ENCODE results near the gene LRRC31.

- no peak for TF ChIP-seq RAD21 (IDR thresholded peaks at IDR 0.05)
- TF ChIP-seq CTCF (IDR thresholded peaks at IDR 0.05; ENCODE audit: low read depth, low read length, missing input control) = no peak
- TF ChIP-seq GABPA (IDR thresholded peaks at IDR 0.05 in 1 of 2, conservative IDR thresholded peaks at IDR 0.05 in 1 of 2) = no peak
These were observed 35.7 kb upstream of the LRRC31 start for GRCh38 chr3:169905404-169905803.
